Stomach (tissue), 9 donors: ENCODE data around the gene STUM. TPM values are rescaled to one million over a fixed set of nuclear protein-coding genes. Genes with fewer than 3 reads are reported as not detected.
"Not testable (repeated sequence)": the region's sequence is repeated elsewhere in the genome, so short reads cannot be mapped to it uniquely, and the experiment has no call there.

Experiments used
- DNase-seq, 2 donors: peaks; one replicate each; pipeline versions ENCODE4 v3.0.0 to v3.0.0-alpha.2; 2013 to 2019
- H3K27ac ChIP-seq, 5 donors: fragments of 200-600 bp in 4 of 5; sonication (generic) in 4 of 5; one replicate each; pipeline ENCODE4 v1.5.1; 2013 to 2019; ENCODE audit warnings: mild to moderate bottlenecking in 1 of 5, moderate library complexity in 1 of 5
- H3K27me3 ChIP-seq, 3 donors: fragments of 200-600 bp; sonication (generic); one replicate each; pipeline ENCODE4 v1.5.1; 2017 to 2019; ENCODE audit warnings: mixed run types in 1 of 3
- H3K36me3 ChIP-seq, 4 donors: fragments of 200-600 bp; sonication (generic); 1 replicate in 3 of 4; 2 replicates in 1 of 4; pipeline ENCODE4 v1.5.1; 2016 to 2019
- H3K4me1 ChIP-seq, 4 donors: fragments of 200-600 bp; sonication (generic); one replicate each; pipeline ENCODE4 v1.5.1; 2016 to 2019
- H3K4me3 ChIP-seq, 4 donors: fragments of 200-600 bp; sonication (generic) in 3 of 4; one replicate each; pipeline ENCODE4 v1.5.1; 2016 to 2019; ENCODE audit warnings: mild to moderate bottlenecking in 1 of 4
- H3K9me3 ChIP-seq, 4 donors: fragments of 200-600 bp; sonication (generic); one replicate each; pipeline ENCODE4 v1.5.1; 2016 to 2019
- CTCF ChIP-seq, 7 experiments: fragments of 450-650 bp in 4 of 7; fragments of 200-600 bp in 3 of 7; sonication (generic) in 3 of 7; IDR thresholded peaks; one replicate each; pipeline ENCODE4 v1.5.1; 2016 to 2019; ENCODE audit warnings: antibody characterized with exemption in 7 of 7, control low read depth in 2 of 7, mild to moderate bottlenecking in 1 of 7
- EP300 ChIP-seq: sonication (generic); formaldehyde crosslinking; IDR thresholded peaks from one replicate; pipeline ENCODE4 v1.6.1; 2017; ENCODE audit warnings: antibody characterized with exemption
- POLR2A ChIP-seq, 4 donors: fragments of 450-650 bp; IDR thresholded peaks; one replicate each; pipeline ENCODE4 v1.6.1; 2016; ENCODE audit warnings: antibody characterized with exemption in 4 of 4, control low read depth in 2 of 4, mild to moderate bottlenecking in 1 of 4, moderate library complexity in 1 of 4
- POLR2AphosphoS5 ChIP-seq, 3 donors: sonication (generic); formaldehyde crosslinking; IDR thresholded peaks; one replicate each; pipeline ENCODE4 v1.6.1; 2016; ENCODE audit warnings: antibody characterized with exemption in 3 of 3
- WGBS, 5 donors: extraction: QIAGEN DNeasy Blood & Tissue Kit in 3 of 5; methylation state at CpG; one replicate each; pipeline versions ENCODE4 v1.1.5 to v1.1.7; 2013 to 2018; 5-methylcytosine and 5-hydroxymethylcytosine counted together
- intact Hi-C: fragments of 100-400 bp; cut with DNase I; formaldehyde crosslinking; loops from one replicate; pipeline ENCODE4 v1.15.1; 2023; ENCODE audit warnings: low total_unique reads
- polyA plus RNA-seq, 3 donors: library from polyadenylated mRNA; stranded (reverse); fragments of 200-250 nt; gene quantifications; one replicate each; pipeline ENCODE4 v1.2.3, GENCODE V29; 2013
- total RNA-seq, 5 donors: library from RNA; depleted of rRNA; stranded (reverse); fragments of >200 nt; gene quantifications; one replicate each; pipeline versions ENCODE4 v1.1.0 to v1.2.3, GENCODE V29; 2014 to 2016
- donor health status: healthy with polysubstance abuse.
- donor health status: Bipolar disorder and iron deficiency.
- donor health status: healthy.

The STUM gene
- total and polyA plus RNA-seq, 8 donors, result under 0.01 to 2.8 (median 1.5) TPM

GRCh38 chr1:226610671-226611070 is 62.1 kb downstream of the STUM start:
- TF ChIP-seq EP300 (no peak), POLR2A (IDR thresholded peaks at IDR 0.05) (no peak), CTCF (IDR thresholded peaks at IDR 0.05) (no peak), POLR2AphosphoS5 (IDR thresholded peaks at IDR 0.05) (no peak)
- DNase-seq, result no peak

GRCh38 chr1:226611301-226611700 is 62.7 kb downstream of the STUM start:
- Histone ChIP-seq H3K27me3 (no peaks in the 10 kb centered on the region), H3K9me3 (no peaks in the 10 kb centered on the region), H3K27ac (no peak overlapping the region), H3K36me3 (no peaks in the 10 kb centered on the region), H3K4me1 (peaks cover 0 to 13% (median 4%) of the 10 kb centered on the region in 4 donors), H3K4me3 (no peak overlapping the region)
- intact Hi-C loops, result no loop called here
- DNase-seq, result no peak
- TF ChIP-seq POLR2AphosphoS5 (IDR thresholded peaks at IDR 0.05) (no peak), CTCF (IDR thresholded peaks at IDR 0.05) (no peak), POLR2A (IDR thresholded peaks at IDR 0.05) (no peak), EP300 (no peak)
- WGBS, 5 donors, result 59 to 72% (median 63%) methylated on average over 7 to 8 of the region's 8 CpGs

More at GRCh38 chr1:226610671-226611070, 62.1 kb downstream of the STUM start:
- H3K4me3 ChIP-seq, result no peak overlapping the region
- no peaks in the 10 kb centered on the region for H3K27me3 ChIP-seq
- no peak overlapping the region for H3K27ac ChIP-seq
- 85 to 91% (median 90%) methylated on average over 7 of the region's 7 CpGs for WGBS, 5 donors
- intact Hi-C loops, result no loop called here
- H3K4me1 ChIP-seq, result peaks cover 0 to 19% (median 7%) of the 10 kb centered on the region in 4 donors
- H3K36me3 ChIP-seq, result no peaks in the 10 kb centered on the region
- no peaks in the 10 kb centered on the region for H3K9me3 ChIP-seq

GRCh38 chr1:226611980-226612379 is 63.4 kb downstream of the STUM start:
- H3K9me3 ChIP-seq, H3K4me3 ChIP-seq, H3K27ac ChIP-seq, H3K36me3 ChIP-seq, H3K4me1 ChIP-seq, DNase-seq, intact Hi-C loops, H3K27me3 ChIP-seq: not testable (repeated sequence)
- 80 to 86% (median 82%) methylated on average over 6 of the region's 6 CpGs for WGBS, 5 donors

- Histone ChIP-seq H3K27me3 (no peaks in the 10 kb centered on the region), H3K9me3 (no peaks in the 10 kb centered on the region), H3K36me3 (no peaks in the 10 kb centered on the region), H3K27ac (no peak overlapping the region), H3K4me1 (no peaks in the 10 kb centered on the region), H3K4me3 (no peak overlapping the region)
- no peak for TF ChIP-seq POLR2AphosphoS5 (IDR thresholded peaks at IDR 0.05)
- DNase-seq, result no peak
- intact Hi-C loops, result no loop called here
- 69 to 86% (median 83%) methylated on average over 9 of the region's 9 CpGs for WGBS, 5 donors
Measured at GRCh38 chr1:226615876-226616275, 67.3 kb downstream of the STUM start.

GRCh38 chr1:226616636-226617035 is 68.1 kb downstream of the STUM start:
- intact Hi-C loops, result no loop called here
- DNase-seq, result no peak
- Histone ChIP-seq H3K4me1 (no peaks in the 10 kb centered on the region), H3K4me3 (no peak overlapping the region), H3K36me3 (no peaks in the 10 kb centered on the region), H3K27me3 (no peaks in the 10 kb centered on the region), H3K9me3 (peaks cover 0 to 2% (median 0%) of the 10 kb centered on the region in 4 donors), H3K27ac (no peak overlapping the region)
- TF ChIP-seq POLR2A (IDR thresholded peaks at IDR 0.05) (no peak), EP300 (no peak), CTCF (IDR thresholded peaks at IDR 0.05) (no peak), POLR2AphosphoS5 (IDR thresholded peaks at IDR 0.05) (no peak)
- 74 to 85% (median 75%) methylated on average over 1 of the region's 1 CpG for WGBS, 5 donors
